A549 (cell line): ENCODE data around the gene BDH1. TPM values are rescaled to one million over a fixed set of nuclear protein-coding genes. Genes with fewer than 3 reads are reported as not detected.

Experiments used
- ATAC-seq, 2 experiments: fragments of 200-7000 bp in 1 of 2; fragments of >200 bp in 1 of 2; cut with Nextera tagmentation in 1 of 2; cut with Tn5 transposase in 1 of 2; 3 replicates each; pipeline versions ENCODE4 v1.8.0 to v1.9.1; 2018 to 2020; ENCODE audit warnings: mild to moderate bottlenecking in 1 of 2, moderate library complexity in 1 of 2
- CTCF ChIA-PET: fragments of 300-600 bp; sonication (Branson Sonifier 250); formaldehyde crosslinking; extraction: SDS; loops from one replicate; lab custom pipeline; 2021; ENCODE audit warnings: antibody characterized with exemption, inconsistent platforms; lab: Yijun Ruan, JAX
- POLR2A ChIA-PET: fragments of 350-600 bp; formaldehyde crosslinking; extraction: SDS; loops from one replicate; lab custom pipeline; 2021; ENCODE audit warnings: antibody characterized with exemption, inconsistent platforms; lab: Yijun Ruan, JAX
- DNase-seq, 2 experiments: peaks; one replicate each; pipeline versions ENCODE4 v3.0.0 to v3.0.0-alpha.2; 2011 to 2016; ENCODE audit warnings: low read depth in 1 of 2, low spot score in 1 of 2
- FAIRE-seq: peaks from 2 replicates; lab custom pipeline; 2011; peaks lifted over from hg19 to GRCh38; lab: Jason Lieb, UNC
- H3K27ac ChIP-seq, 2 experiments: fragments of >200 bp; sonication (Bioruptor Twin); formaldehyde crosslinking; 3 replicates each; pipeline ENCODE4 v1.5.1; 2016 to 2017
- H3K4me1 ChIP-seq: fragments of >200 bp; sonication (Bioruptor Twin); formaldehyde crosslinking; 3 replicates; pipeline ENCODE4 v1.6.1; 2016
- H3K4me2 ChIP-seq: fragments of >200 bp; sonication (Bioruptor Twin); formaldehyde crosslinking; 3 replicates; pipeline ENCODE4 v1.6.1; 2016
- H3K4me3 ChIP-seq: fragments of >200 bp; sonication (Bioruptor Twin); formaldehyde crosslinking; 3 replicates; pipeline ENCODE4 v1.5.1; 2016
- H3K9me3 ChIP-seq: fragments of >200 bp; sonication (Bioruptor Twin); formaldehyde crosslinking; 3 replicates; pipeline ENCODE4 v1.6.1; 2016
- BHLHE40 ChIP-seq: IDR thresholded peaks from 2 replicates; pipeline ENCODE4 v1.6.1; 2012; ENCODE audit warnings: low read depth, low read length, inconsistent platforms
- EHF ChIP-seq: fragments of 250-450 bp; sonication (Bioruptor Pico); IDR thresholded peaks from 2 replicates; pipeline ENCODE4 v1.5.0; 2020; ENCODE audit warnings: mild to moderate bottlenecking
- EP300 ChIP-seq, 2 experiments: fragments of >200 bp; sonication (Bioruptor Twin); formaldehyde crosslinking; IDR thresholded peaks; 2 replicates in 1 of 2; 3 replicates in 1 of 2; pipeline ENCODE4 v1.6.1; 2016 to 2017
- FOSL2 ChIP-seq, 2 experiments: fragments of 450-650 bp in 1 of 2; fragments of >200 bp in 1 of 2; sonication (Bioruptor Twin) in 1 of 2; formaldehyde crosslinking; IDR thresholded peaks; 2 replicates each; pipeline versions ENCODE4 v1.5.0 to v1.6.1; 2016 to 2020; ENCODE audit warnings: mild to moderate bottlenecking in 1 of 2, moderate library complexity in 1 of 2
- GATA3 ChIP-seq: IDR thresholded peaks from 2 replicates; pipeline ENCODE4 v1.6.1; 2012; ENCODE audit warnings: borderline replicate concordance
- JUN ChIP-seq, 2 experiments: fragments of >200 bp; sonication (Bioruptor Twin); formaldehyde crosslinking; IDR thresholded peaks; 2 replicates in 1 of 2; 3 replicates in 1 of 2; pipeline ENCODE4 v1.6.1; 2016 to 2017
- JUNB ChIP-seq: fragments of >200 bp; sonication (Bioruptor Twin); formaldehyde crosslinking; IDR thresholded peaks from 2 replicates; pipeline ENCODE4 v1.6.1; 2016
- KDM5A ChIP-seq: fragments of 200-600 bp; sonication (generic); IDR thresholded peaks from 2 replicates; pipeline ENCODE4 v1.6.1; 2016; ENCODE audit warnings: antibody characterized with exemption, mild to moderate bottlenecking
- MAFK ChIP-seq: fragments of 450-650 bp; IDR thresholded peaks from 2 replicates; pipeline ENCODE4 v1.6.1; 2014; ENCODE audit not compliant: partially characterized antibody
- NPAS2 ChIP-seq: fragments of 250-450 bp; sonication (Bioruptor Pico); IDR thresholded peaks from 2 replicates; pipeline ENCODE4 v1.8.0; 2022; ENCODE audit warnings: mild to moderate bottlenecking, moderate library complexity, borderline replicate concordance
- PHF8 ChIP-seq: fragments of 200-600 bp; sonication (generic); IDR thresholded peaks from 2 replicates; pipeline ENCODE4 v1.6.1; 2016; ENCODE audit warnings: low read depth, mild to moderate bottlenecking, antibody characterized with exemption, moderate library complexity, borderline replicate concordance
- RAD21 ChIP-seq, 2 experiments: fragments of >200 bp in 1 of 2; sonication (Bioruptor Twin) in 1 of 2; formaldehyde crosslinking in 1 of 2; IDR thresholded peaks in 1 of 2; conservative IDR thresholded peaks in 1 of 2; 2 replicates in 1 of 2; 3 replicates in 1 of 2; pipeline ENCODE4 v1.6.1; 2012 to 2018; ENCODE audit warnings: inconsistent platforms in 1 of 2
- RNF2 ChIP-seq: fragments of 200-600 bp; sonication (generic); IDR thresholded peaks from 2 replicates; pipeline ENCODE4 v1.6.1; 2016; ENCODE audit warnings: low read depth, mild to moderate bottlenecking, antibody characterized with exemption, moderate library complexity, borderline replicate concordance
- SMC3 ChIP-seq: fragments of >200 bp; sonication (Bioruptor Twin); formaldehyde crosslinking; IDR thresholded peaks from 3 replicates; pipeline ENCODE4 v1.6.1; 2018; ENCODE audit warnings: inconsistent platforms
- TP53 ChIP-seq: fragments of 250-450 bp; sonication (Bioruptor Pico); IDR thresholded peaks from 2 replicates; pipeline ENCODE4 v1.5.0; 2021; ENCODE audit warnings: mild to moderate bottlenecking, moderate library complexity
- WGBS: methylation state at CpG from one replicate; pipeline ENCODE4 v1.1.6; 2017; ENCODE audit errors: missing lambda C conversion rate; 5-methylcytosine and 5-hydroxymethylcytosine counted together
- polyA plus RNA-seq, 4 experiments: library from polyadenylated mRNA; depleted of rRNA in 3 of 4; stranded (reverse); fragments of >200 nt; fragmentation: RNase III in 1 of 4; extraction: RNeasy Plus Mini Kit Qiagen cat#74134 plus additional on column Dnase treatment in 1 of 4; gene quantifications; 2 replicates in 3 of 4; 3 replicates in 1 of 4; pipeline ENCODE4 v1.2.3, GENCODE V29; 2011 to 2017
- TF ChIP-seq, protein P1 (sequence below): fragments of 450-650 bp; IDR thresholded peaks from 2 replicates; pipeline ENCODE4 v1.6.1; 2014; ENCODE audit warnings: antibody characterized with exemption
- TF ChIP-seq, protein P2 (sequence below): fragments of 250-450 bp; sonication (Bioruptor Pico); IDR thresholded peaks from 2 replicates; pipeline ENCODE4 v1.5.0; 2021; ENCODE audit warnings: mild to moderate bottlenecking, moderate library complexity, borderline replicate concordance
- TF ChIP-seq, protein P3 (sequence below): IDR thresholded peaks from 2 replicates; pipeline ENCODE4 v1.6.1; 2012

Gene BDH1
- polyA plus RNA-seq, 2 of the 4 experiments (the other 2 are of a cell fraction): 3.1 to 4.6 TPM

DNA sequence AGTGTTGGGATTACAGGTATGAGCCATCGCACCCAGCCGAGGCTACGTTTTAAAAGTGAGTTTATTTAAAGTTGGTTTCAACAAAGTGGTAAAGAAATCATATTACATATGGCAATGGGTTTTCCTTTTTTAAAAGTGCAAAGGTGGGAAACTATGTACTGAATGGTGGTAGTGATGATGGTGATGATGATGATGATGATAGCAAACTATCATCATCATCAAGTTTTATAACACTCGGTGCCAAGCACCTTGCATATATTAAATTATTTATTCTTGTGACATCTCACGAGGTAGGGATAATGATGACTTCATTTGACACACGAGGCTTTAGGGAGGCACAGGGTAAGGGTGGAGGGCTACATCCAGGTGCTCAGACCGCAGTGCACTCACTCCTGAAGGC is 64.3 kb downstream of the BDH1 start:
- FAIRE-seq: no peak
- WGBS: 95% methylated on average over 7 of the region's 7 CpGs
- Histone ChIP-seq H3K4me2 (no peak overlapping the region), H3K4me1 (peaks cover 54% of the 10 kb centered on the region), H3K27ac (peak overlapping the region; percentile 81 to 91; a peak in 5 of 6 replicates), H3K9me3 (no peaks in the 10 kb centered on the region)
- CTCF ChIA-PET: no interaction called here
- POLR2A ChIA-PET: no interaction called here
- TF ChIP-seq BHLHE40 (no peak), KDM5A (no peak), RNF2 (no peak), MAFK (no peak), NPAS2 (CRISPR knock-in tag) (no peak)
- TF ChIP-seq, protein P1, sequence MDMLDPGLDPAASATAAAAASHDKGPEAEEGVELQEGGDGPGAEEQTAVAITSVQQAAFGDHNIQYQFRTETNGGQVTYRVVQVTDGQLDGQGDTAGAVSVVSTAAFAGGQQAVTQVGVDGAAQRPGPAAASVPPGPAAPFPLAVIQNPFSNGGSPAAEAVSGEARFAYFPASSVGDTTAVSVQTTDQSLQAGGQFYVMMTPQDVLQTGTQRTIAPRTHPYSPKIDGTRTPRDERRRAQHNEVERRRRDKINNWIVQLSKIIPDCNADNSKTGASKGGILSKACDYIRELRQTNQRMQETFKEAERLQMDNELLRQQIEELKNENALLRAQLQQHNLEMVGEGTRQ: no peak
- TF ChIP-seq, all 56 proteins: peak for 0
- DNase-seq: no peak
- H3K4me3 ChIP-seq: no peak overlapping the region
- ATAC-seq: no peak

DNA sequence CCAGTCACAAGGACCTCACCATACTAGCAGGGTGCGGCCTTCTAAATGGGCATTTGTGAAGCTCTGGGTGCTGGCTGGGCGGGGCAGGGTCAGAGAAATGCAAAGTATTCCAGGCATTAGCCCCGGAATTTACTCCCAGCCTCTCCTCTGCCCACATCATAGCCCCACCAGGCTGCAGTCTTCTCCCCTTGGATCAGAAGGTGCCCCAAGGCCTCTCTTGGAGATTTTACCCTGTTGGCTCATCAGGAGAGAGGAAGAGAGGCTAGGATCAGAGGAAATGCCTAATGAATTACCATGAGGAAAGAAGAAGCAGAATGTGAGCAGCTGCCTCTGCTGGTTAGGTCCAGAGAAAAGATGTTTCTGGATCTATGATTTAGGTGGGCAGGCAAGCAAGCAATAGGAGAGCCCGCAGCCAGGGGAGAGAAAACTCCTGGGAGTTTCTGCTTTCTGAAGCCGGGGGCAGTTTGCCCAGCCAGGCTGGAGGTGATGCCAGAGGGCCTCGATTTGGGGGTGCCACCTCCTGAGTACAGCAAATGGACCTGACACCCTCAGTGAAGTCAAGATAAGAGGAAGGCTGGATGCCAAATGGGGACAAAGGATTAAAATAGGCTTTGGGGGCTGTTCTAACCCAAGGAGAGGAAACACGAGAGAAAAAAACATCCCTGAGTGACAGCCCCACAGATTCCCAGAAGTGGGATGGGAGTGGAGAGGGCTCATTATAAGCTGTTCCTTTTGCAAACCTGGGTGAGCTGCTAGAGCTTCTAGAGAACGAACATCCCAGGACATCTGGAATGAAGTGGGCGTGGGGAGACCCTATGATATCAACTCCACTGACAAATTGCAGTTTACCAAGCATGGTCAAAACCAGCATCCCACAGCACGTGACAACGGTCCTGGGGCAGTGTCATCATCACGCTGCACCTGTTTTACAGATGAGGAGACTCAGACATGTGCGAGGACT is 65.4 kb downstream of the BDH1 start:
- 51% methylated on average over 11 of the region's 13 CpGs for WGBS
- ChIA-PET POLR2A (no interaction called here), CTCF (interaction anchor here (1.4 to 4.3 kb wide), 2 partner anchors 17 to 20 kb away, joined by 6 to 26 read pairs; no protein-coding TSS in a partner anchor)
- H3K4me2 ChIP-seq: peak overlapping the region; percentile 52
- DNase-seq (peak; percentile 56 to 84), FAIRE-seq (no peak), ATAC-seq (peak; percentile 75 to 92)
- H3K9me3 ChIP-seq: no peaks in the 10 kb centered on the region
- peak overlapping the region; percentile 81 to 91 for H3K27ac ChIP-seq
- TF ChIP-seq GATA3: peak; percentile 67; the same call in 1 of the 2 replicates
- TF ChIP-seq PHF8: no peak
- peak; percentile 19; the same call in 1 of the 3 replicates for TF ChIP-seq SMC3
- peak in 1 of 2 experiments; percentile 33; a peak in 1 of 5 replicates for TF ChIP-seq JUN (IDR thresholded peaks at IDR 0.05)
- TF ChIP-seq, protein P2, sequence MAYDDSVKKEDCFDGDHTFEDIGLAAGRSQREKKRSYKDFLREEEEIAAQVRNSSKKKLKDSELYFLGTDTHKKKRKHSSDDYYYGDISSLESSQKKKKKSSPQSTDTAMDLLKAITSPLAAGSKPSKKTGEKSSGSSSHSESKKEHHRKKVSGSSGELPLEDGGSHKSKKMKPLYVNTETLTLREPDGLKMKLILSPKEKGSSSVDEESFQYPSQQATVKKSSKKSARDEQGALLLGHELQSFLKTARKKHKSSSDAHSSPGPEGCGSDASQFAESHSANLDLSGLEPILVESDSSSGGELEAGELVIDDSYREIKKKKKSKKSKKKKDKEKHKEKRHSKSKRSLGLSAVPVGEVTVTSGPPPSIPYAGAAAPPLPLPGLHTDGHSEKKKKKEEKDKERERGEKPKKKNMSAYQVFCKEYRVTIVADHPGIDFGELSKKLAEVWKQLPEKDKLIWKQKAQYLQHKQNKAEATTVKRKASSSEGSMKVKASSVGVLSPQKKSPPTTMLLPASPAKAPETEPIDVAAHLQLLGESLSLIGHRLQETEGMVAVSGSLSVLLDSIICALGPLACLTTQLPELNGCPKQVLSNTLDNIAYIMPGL (CRISPR knock-in tag): no peak
- TF ChIP-seq RNF2: no peak
- peak in 1 of 2 experiments; percentile 2; a peak in 1 of 5 replicates for TF ChIP-seq RAD21 (conservative IDR thresholded peaks at IDR 0.05 in 1 of 2, IDR thresholded peaks at IDR 0.05 in 1 of 2)
- TF ChIP-seq KDM5A: no peak
- TF ChIP-seq, protein P3, sequence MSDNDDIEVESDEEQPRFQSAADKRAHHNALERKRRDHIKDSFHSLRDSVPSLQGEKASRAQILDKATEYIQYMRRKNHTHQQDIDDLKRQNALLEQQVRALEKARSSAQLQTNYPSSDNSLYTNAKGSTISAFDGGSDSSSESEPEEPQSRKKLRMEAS: peak; percentile 36; the same call in 1 of the 2 replicates
- TF ChIP-seq EP300 (IDR thresholded peaks at IDR 0.05): 0 out of 5 replicates have a peak, but pooled peaks of 1 of the 2 experiments have one; percentile 60
- no peak for TF ChIP-seq EHF (CRISPR knock-in tag)
- H3K4me3 ChIP-seq: no peak overlapping the region
- H3K4me1 ChIP-seq: peaks cover 54% of the 10 kb centered on the region

DNA sequence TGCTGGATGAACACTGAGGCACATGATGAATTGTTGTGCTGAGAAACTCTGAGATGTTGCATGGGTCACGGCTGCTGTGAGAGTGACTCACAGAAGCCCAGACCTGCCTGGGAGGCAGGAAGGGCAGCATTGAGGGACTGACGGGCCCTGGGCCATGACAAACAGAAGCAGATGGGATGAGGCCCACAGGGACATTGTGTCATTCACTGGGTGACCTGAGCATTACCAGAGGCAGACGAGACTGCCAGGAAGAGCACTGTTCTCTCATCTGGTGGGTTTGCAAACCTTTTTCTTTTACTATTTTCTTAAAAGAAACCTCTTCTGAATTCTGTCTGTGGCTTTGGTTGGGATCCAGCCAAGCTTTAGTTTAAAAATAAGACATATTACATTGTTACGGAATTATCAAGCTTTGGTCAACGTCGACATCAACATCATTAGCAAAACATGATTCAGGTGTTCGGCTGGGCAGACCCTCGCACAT is 67.8 kb downstream of the BDH1 start:
- Histone ChIP-seq H3K27ac (peak overlapping the region; percentile 81 to 91), H3K4me2 (peak overlapping the region; percentile 58), H3K4me1 (peaks cover 47% of the 10 kb centered on the region), H3K9me3 (no peaks in the 10 kb centered on the region), H3K4me3 (no peak overlapping the region)
- FAIRE-seq (no peak), ATAC-seq (peak; percentile 75 to 82), DNase-seq (peak; percentile 51 to 79)
- CTCF ChIA-PET: interaction anchor here (1.0 to 4.3 kb wide), 8 partner anchors 9 to 264 kb away, joined by 3 to 26 read pairs (median 4); no protein-coding TSS in a partner anchor
- POLR2A ChIA-PET: no interaction called here
- 23% methylated on average over 8 of the region's 8 CpGs for WGBS
- TF ChIP-seq JUNB (peak; percentile 47; the same call in 1 of the 2 replicates), EP300 (IDR thresholded peaks at IDR 0.05) (peak in 1 of 2 experiments; percentile 48; a peak in 1 of 5 replicates), TP53 (CRISPR knock-in tag) (no peak), FOSL2 (IDR thresholded peaks at IDR 0.05) (no peak), FOSL2 (CRISPR knock-in tag; IDR thresholded peaks at IDR 0.05) (peak; percentile 68)
- TF ChIP-seq, protein P3: peak; percentile 56
